Measurements from ENCODE around the gene ZMYND8. TPM values are rescaled to one million over a fixed set of nuclear protein-coding genes. Genes with fewer than 3 reads are reported as not detected.

The ZMYND8 gene

DNA sequence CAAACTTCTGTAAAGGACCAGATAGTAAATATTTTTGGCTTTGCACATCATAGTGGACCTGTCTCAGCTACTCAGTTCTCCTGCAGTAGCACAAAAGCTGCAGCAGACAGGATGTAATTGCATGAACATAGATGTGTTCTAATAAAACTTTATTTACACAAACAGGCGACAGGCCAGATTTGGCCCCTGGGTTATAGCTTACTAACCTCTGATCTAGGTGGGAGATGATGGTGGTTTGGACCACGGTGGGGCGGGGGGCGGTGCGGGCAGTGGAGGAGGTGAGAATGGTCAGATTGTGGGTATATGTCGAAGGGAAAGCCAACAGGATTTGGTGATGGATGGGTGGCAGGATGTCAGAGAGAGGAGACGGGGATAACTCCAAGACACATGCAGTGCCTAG lies 196.3 kb downstream of the ZMYND8 start:
- 90% methylated on average over 7 of the region's 7 CpGs for WGBS
- H3K9me3 ChIP-seq (ENCODE audit: control insufficient read depth, low read length): no peaks in the 10 kb centered on the region
- no peak overlapping the region for H2BK5ac ChIP-seq (ENCODE audit: low read depth, low read length, poor library complexity, severe bottlenecking)
- DNase-seq: no peak
- no peak overlapping the region for H3K9ac ChIP-seq (ENCODE audit: low read length)
- no peaks in the 10 kb centered on the region for H3K79me1 ChIP-seq (replicated peaks; ENCODE audit: low read length, poor library complexity, severe bottlenecking)
- no peak overlapping the region for H3K4me2 ChIP-seq (ENCODE audit: low read length, poor library complexity, severe bottlenecking)
- peak overlapping the region in 1 of 2 experiments; percentile 68 for H3K14ac ChIP-seq (ENCODE audit: low read length in 2 of 2)
- no peak overlapping the region for H4K8ac ChIP-seq (ENCODE audit: low read length)
- H2AK5ac ChIP-seq (ENCODE audit: low read length, severe bottlenecking): no peak overlapping the region
- no peak overlapping the region for H2BK15ac ChIP-seq (ENCODE audit: low read depth, poor library complexity, severe bottlenecking)
- no peak overlapping the region for H2AFZ ChIP-seq (ENCODE audit: low read depth, low read length)
- no peak overlapping the region for H2BK12ac ChIP-seq (ENCODE audit: low read length in 2 of 2)
- H3K23ac ChIP-seq (ENCODE audit: low read length in 2 of 2): no peak overlapping the region
- H3K4ac ChIP-seq (ENCODE audit: low read depth in 1 of 2, low read length in 2 of 2): no peak overlapping the region
- H4K91ac ChIP-seq (ENCODE audit: low read length): no peak overlapping the region
- peaks cover 9 to 11% of the 10 kb centered on the region in 2 experiments for H3K27me3 ChIP-seq (ENCODE audit: control insufficient read depth in 1 of 2, insufficient read depth in 1 of 2, low read length in 2 of 2)
- no peak overlapping the region for H3K4me3 ChIP-seq (ENCODE audit: insufficient read depth in 1 of 2, low read depth in 1 of 2, low read length in 2 of 2)
- no peaks in the 10 kb centered on the region for H3K4me1 ChIP-seq (ENCODE audit: control insufficient read depth, insufficient read depth, low read depth, low read length)
- no peak overlapping the region for H3K18ac ChIP-seq (ENCODE audit: low read depth in 1 of 2, low read length in 2 of 2)
- no peak overlapping the region for H2BK120ac ChIP-seq (ENCODE audit: low read depth, low read length)
- no peak overlapping the region for H3K27ac ChIP-seq (ENCODE audit: low read length, poor library complexity, severe bottlenecking)
- no peaks in the 10 kb centered on the region for H3K36me3 ChIP-seq (ENCODE audit: control insufficient read depth in 1 of 2, insufficient read depth in 2 of 2, low read depth in 1 of 2, low read length in 2 of 2)

Small RNA genes within 50 kb of the gene (small RNA-seq; reads per million reads assigned to genes)
- gene MIR3616 (ENCODE audit: low read depth): not detected

Data from mesenchymal stem cell (in vitro differentiated cells and primary cell).